ENCODE data around the gene IQSEC2. TPM values are rescaled to one million over a fixed set of nuclear protein-coding genes. Genes with fewer than 3 reads are reported as not detected.

The IQSEC2 gene
- total and polyA plus RNA-seq, 4 donors, result 9.0 to 24.6 (median 17.4) TPM

- no peaks in the 10 kb centered on the region for H3K36me3 ChIP-seq (ENCODE audit: control insufficient read depth in 4 of 4, insufficient read depth in 4 of 4, low read length in 4 of 4)
- no peak for TF ChIP-seq CTCF (IDR thresholded peaks at IDR 0.05; ENCODE audit: control extremely low read depth, extremely low read depth)
- H3K4me1 ChIP-seq (ENCODE audit: control insufficient read depth in 5 of 5, insufficient read depth in 5 of 5, low read length in 5 of 5), result peaks cover 0 to 4% (median 0%) of the 10 kb centered on the region in 5 donors
- ATAC-seq (ENCODE audit: insufficient read depth, low FRiP score) (no peak), DNase-seq (peak in 1 of 3 donors; percentile 56)
- no peak overlapping the region for H3K4me3 ChIP-seq
- 16 to 46% methylated on average over 7 of the region's 7 CpGs for WGBS, 2 donors
- H3K9me3 ChIP-seq (ENCODE audit: control insufficient read depth in 4 of 4, insufficient read depth in 3 of 4, low read length in 3 of 4), result no peaks in the 10 kb centered on the region
- H3K27me3 ChIP-seq (ENCODE audit: control insufficient read depth in 3 of 3, insufficient read depth in 3 of 3, low read length in 2 of 3), result peaks cover 0 to 57% (median 16%) of the 10 kb centered on the region in 3 donors
- no peak overlapping the region for H3K9ac ChIP-seq (ENCODE audit: insufficient read depth in 1 of 2, low read length in 2 of 2)
- no peak overlapping the region for H3K27ac ChIP-seq (ENCODE audit: low read depth in 1 of 2, low read length in 1 of 2)
Observed at GRCh38 chrX:53261355-53261972, 19.9 kb downstream of the IQSEC2 start.

DNA sequence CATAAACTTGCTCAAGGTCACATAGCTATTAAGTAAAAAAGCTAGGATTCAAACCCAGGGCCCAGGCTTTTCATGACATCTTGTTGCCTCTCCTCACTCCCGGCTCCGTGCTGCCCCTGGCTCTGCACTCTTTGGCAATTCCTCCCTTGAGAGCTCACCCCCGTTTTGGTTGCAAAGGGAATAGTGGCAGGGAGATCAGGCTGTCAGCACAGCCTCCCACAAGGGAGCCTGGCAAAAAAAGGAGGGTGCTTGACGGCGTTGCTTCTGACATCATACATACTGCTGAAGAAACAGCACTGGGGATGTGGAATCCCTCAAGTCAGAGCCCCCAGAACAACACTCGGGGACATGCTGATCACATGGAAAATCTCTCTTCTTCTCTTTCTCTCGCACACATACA lies 20.5 kb downstream of the IQSEC2 start:
- Histone ChIP-seq H3K9ac (ENCODE audit: insufficient read depth in 1 of 2, low read length in 2 of 2) (no peak overlapping the region), H3K4me1 (ENCODE audit: control insufficient read depth in 5 of 5, insufficient read depth in 5 of 5, low read length in 5 of 5) (peaks cover 0 to 5% (median 0%) of the 10 kb centered on the region in 5 donors), H3K36me3 (ENCODE audit: control insufficient read depth in 4 of 4, insufficient read depth in 4 of 4, low read length in 4 of 4) (no peaks in the 10 kb centered on the region), H3K9me3 (ENCODE audit: control insufficient read depth in 4 of 4, insufficient read depth in 3 of 4, low read length in 3 of 4) (peaks cover 0 to under 1% (median 0%) of the 10 kb centered on the region in 4 donors), H3K27ac (ENCODE audit: low read depth in 1 of 2, low read length in 1 of 2) (no peak overlapping the region), H3K4me3 (no peak overlapping the region), H3K27me3 (ENCODE audit: control insufficient read depth in 3 of 3, insufficient read depth in 3 of 3, low read length in 2 of 3) (peaks cover 0 to 58% (median 14%) of the 10 kb centered on the region in 3 donors)
- DNase-seq (no peak), ATAC-seq (ENCODE audit: insufficient read depth, low FRiP score) (no peak)
- 74 to 78% methylated on average over 6 to 7 of the region's 7 CpGs for WGBS, 2 donors
- no peak for TF ChIP-seq CTCF (IDR thresholded peaks at IDR 0.05; ENCODE audit: control extremely low read depth, extremely low read depth)

- H3K4me3 ChIP-seq, result no peak overlapping the region
- peaks cover 0 to 3% (median 0%) of the 10 kb centered on the region in 4 donors for H3K9me3 ChIP-seq (ENCODE audit: control insufficient read depth in 4 of 4, insufficient read depth in 3 of 4, low read length in 3 of 4)
- no peaks in the 10 kb centered on the region for H3K36me3 ChIP-seq (ENCODE audit: control insufficient read depth in 4 of 4, insufficient read depth in 4 of 4, low read length in 4 of 4)
- ATAC-seq (ENCODE audit: insufficient read depth, low FRiP score) (no peak), DNase-seq (no peak)
- H3K9ac ChIP-seq (ENCODE audit: insufficient read depth in 1 of 2, low read length in 2 of 2), result no peak overlapping the region
- peaks cover 0 to 6% (median 0%) of the 10 kb centered on the region in 5 donors for H3K4me1 ChIP-seq (ENCODE audit: control insufficient read depth in 5 of 5, insufficient read depth in 5 of 5, low read length in 5 of 5)
- H3K27me3 ChIP-seq (ENCODE audit: control insufficient read depth in 3 of 3, insufficient read depth in 3 of 3, low read length in 2 of 3), result peaks cover 0 to 46% (median 4%) of the 10 kb centered on the region in 3 donors
- H3K27ac ChIP-seq (ENCODE audit: low read depth in 1 of 2, low read length in 1 of 2), result no peak overlapping the region
- 86 to 96% methylated on average over 6 of the region's 6 CpGs for WGBS, 2 donors
- no peak for TF ChIP-seq CTCF (IDR thresholded peaks at IDR 0.05; ENCODE audit: control extremely low read depth, extremely low read depth)
Observed at GRCh38 chrX:53257670-53258423, 23.5 kb downstream of the IQSEC2 start.
